HEK293T (cell line): Measurements from ENCODE around the gene DPH7.

Source experiments
- CTCF ChIA-PET: fragments of 350-600 bp; formaldehyde crosslinking; extraction: SDS; loops from one replicate; lab custom pipeline; 2021; ENCODE audit warnings: antibody characterized with exemption, inconsistent platforms; lab: Yijun Ruan, JAX
- POLR2A ChIA-PET: fragments of 350-600 bp; formaldehyde crosslinking; extraction: SDS; loops from one replicate; lab custom pipeline; 2020; ENCODE audit warnings: antibody characterized with exemption, inconsistent platforms; lab: Yijun Ruan, JAX
- DNase-seq: peaks from one replicate; pipeline ENCODE4 v3.0.0; 2012; ENCODE audit warnings: mixed read lengths; ENCODE audit errors: extremely low spot score
- ARNT ChIP-seq: fragments of 450-650 bp; IDR thresholded peaks from 2 replicates; pipeline ENCODE4 v1.6.1; 2017; ENCODE audit warnings: mild to moderate bottlenecking
- BHLHE40 ChIP-seq: fragments of 450-650 bp; IDR thresholded peaks from 2 replicates; pipeline ENCODE4 v1.6.1; 2016; ENCODE audit warnings: mild to moderate bottlenecking, moderate library complexity, borderline replicate concordance
- CTBP1 ChIP-seq: fragments of 450-650 bp; IDR thresholded peaks from 2 replicates; pipeline ENCODE4 v1.6.1; 2016; ENCODE audit warnings: borderline replicate concordance
- ELF4 ChIP-seq: fragments of 450-650 bp; IDR thresholded peaks from 2 replicates; pipeline ENCODE4 v1.6.1; 2017; ENCODE audit warnings: antibody characterized with exemption
- FOXA1 ChIP-seq: fragments of 450-650 bp; IDR thresholded peaks from 2 replicates; pipeline ENCODE4 v1.6.1; 2016; ENCODE audit warnings: mild to moderate bottlenecking
- FOXK2 ChIP-seq: fragments of 450-650 bp; IDR thresholded peaks from 2 replicates; pipeline ENCODE4 v1.6.1; 2016; ENCODE audit warnings: mild to moderate bottlenecking
- FOXM1 ChIP-seq: fragments of 450-650 bp; IDR thresholded peaks from 2 replicates; pipeline ENCODE4 v1.6.1; 2017; ENCODE audit warnings: mild to moderate bottlenecking, borderline replicate concordance
- HDGF ChIP-seq: fragments of 450-650 bp; IDR thresholded peaks from 2 replicates; pipeline ENCODE4 v1.6.1; 2017; ENCODE audit warnings: antibody characterized with exemption, borderline replicate concordance
- L3MBTL2 ChIP-seq: fragments of 450-650 bp; conservative IDR thresholded peaks from 2 replicates; pipeline ENCODE4 v1.6.1; 2016; ENCODE audit warnings: mild to moderate bottlenecking
- LEF1 ChIP-seq: fragments of 450-650 bp; IDR thresholded peaks from 2 replicates; pipeline ENCODE4 v1.6.1; 2017; ENCODE audit warnings: mild to moderate bottlenecking, borderline replicate concordance
- NFRKB ChIP-seq: fragments of 450-650 bp; IDR thresholded peaks from 2 replicates; pipeline ENCODE4 v1.6.1; 2016; ENCODE audit warnings: mild to moderate bottlenecking, moderate library complexity
- SP1 ChIP-seq: fragments of 450-650 bp; IDR thresholded peaks from 2 replicates; pipeline ENCODE4 v1.6.1; 2017
- SUZ12 ChIP-seq: fragments of 450-650 bp; IDR thresholded peaks from 2 replicates; pipeline ENCODE4 v1.6.1; 2016; ENCODE audit warnings: mild to moderate bottlenecking
- TARDBP ChIP-seq: fragments of 450-650 bp; IDR thresholded peaks from 2 replicates; pipeline ENCODE4 v1.6.1; 2016
- ZNF384 ChIP-seq: fragments of 450-650 bp; IDR thresholded peaks from 2 replicates; pipeline ENCODE4 v1.6.1; 2016
- TF ChIP-seq, protein P1 (sequence below): fragments of 450-650 bp; IDR thresholded peaks from 2 replicates; pipeline ENCODE4 v1.6.1; 2016

The DPH7 gene

DNA sequence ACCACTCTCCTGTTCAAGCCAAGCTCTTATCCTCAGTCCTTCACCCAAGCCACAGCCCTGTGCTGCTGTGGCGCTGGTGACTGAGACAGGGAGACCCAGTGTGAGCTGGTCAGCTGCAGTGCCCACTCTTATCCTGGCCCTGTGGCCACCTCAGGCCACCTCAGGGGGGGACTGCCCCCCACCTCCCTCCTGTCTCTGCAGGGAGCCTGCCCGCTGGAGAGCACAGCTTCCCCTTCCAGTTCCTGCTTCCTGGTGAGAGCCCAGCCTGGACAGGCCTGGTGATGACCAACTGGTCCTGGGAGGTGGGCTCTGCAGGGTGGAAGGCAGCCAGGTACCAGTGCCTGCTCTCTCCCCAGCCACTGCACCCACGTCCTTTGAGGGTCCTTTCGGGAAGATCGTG is 34.5 kb upstream of the DPH7 start:
- POLR2A ChIA-PET: no interaction called here

DNA sequence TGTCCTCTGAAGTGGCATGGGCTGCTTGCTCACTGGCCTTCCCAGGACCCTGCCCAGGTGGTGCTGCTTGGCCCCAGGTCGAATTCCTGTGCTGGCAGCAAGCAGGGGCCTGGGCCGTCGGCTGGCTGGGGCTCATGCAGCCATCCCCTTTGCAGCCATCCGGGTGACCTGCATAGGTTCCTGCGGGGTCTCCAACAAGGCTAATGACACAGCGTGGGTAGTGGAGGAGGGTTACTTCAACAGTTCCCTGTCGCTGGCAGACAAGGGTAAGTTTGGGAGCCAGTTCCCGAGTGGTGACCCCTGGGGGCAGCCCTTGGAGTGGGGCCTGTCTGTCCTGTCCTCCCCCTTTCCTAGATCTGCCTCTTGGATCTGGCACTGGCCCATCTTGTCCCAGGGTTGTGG is 34.0 kb upstream of the DPH7 start:
- CTCF ChIA-PET: no interaction called here
- no peak for DNase-seq
- POLR2A ChIA-PET: no interaction called here
- TF ChIP-seq ARNT: no peak
- no peak for TF ChIP-seq BHLHE40
- TF ChIP-seq FOXA1: no peak
- TF ChIP-seq ELF4: no peak
- TF ChIP-seq CTBP1: no peak
- TF ChIP-seq ZNF384: no peak
- no peak for TF ChIP-seq TARDBP
- TF ChIP-seq FOXK2: no peak
- no peak for TF ChIP-seq HDGF
- no peak for TF ChIP-seq SP1
- TF ChIP-seq, protein P1, sequence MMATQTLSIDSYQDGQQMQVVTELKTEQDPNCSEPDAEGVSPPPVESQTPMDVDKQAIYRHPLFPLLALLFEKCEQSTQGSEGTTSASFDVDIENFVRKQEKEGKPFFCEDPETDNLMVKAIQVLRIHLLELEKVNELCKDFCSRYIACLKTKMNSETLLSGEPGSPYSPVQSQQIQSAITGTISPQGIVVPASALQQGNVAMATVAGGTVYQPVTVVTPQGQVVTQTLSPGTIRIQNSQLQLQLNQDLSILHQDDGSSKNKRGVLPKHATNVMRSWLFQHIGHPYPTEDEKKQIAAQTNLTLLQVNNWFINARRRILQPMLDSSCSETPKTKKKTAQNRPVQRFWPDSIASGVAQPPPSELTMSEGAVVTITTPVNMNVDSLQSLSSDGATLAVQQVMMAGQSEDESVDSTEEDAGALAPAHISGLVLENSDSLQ: no peak
- TF ChIP-seq SUZ12: no peak
- TF ChIP-seq LEF1: no peak
- TF ChIP-seq FOXM1: no peak
- TF ChIP-seq L3MBTL2: no peak
- TF ChIP-seq NFRKB: no peak

More for the DNA sequence above, 34.5 kb upstream of the DPH7 start:
- CTCF ChIA-PET: no interaction called here
- TF ChIP-seq ZNF384: no peak
- no peak for TF ChIP-seq CTBP1
- no peak for TF ChIP-seq FOXM1
- TF ChIP-seq SP1: no peak
- no peak for TF ChIP-seq ELF4
- TF ChIP-seq, protein P1: no peak
- no peak for TF ChIP-seq LEF1
- no peak for TF ChIP-seq L3MBTL2
- TF ChIP-seq NFRKB: no peak
- TF ChIP-seq FOXK2: no peak
- no peak for TF ChIP-seq HDGF
- TF ChIP-seq BHLHE40: no peak
- no peak for TF ChIP-seq ARNT
- TF ChIP-seq SUZ12: no peak
- no peak for TF ChIP-seq FOXA1
- TF ChIP-seq TARDBP: no peak
- no peak for DNase-seq

DNA sequence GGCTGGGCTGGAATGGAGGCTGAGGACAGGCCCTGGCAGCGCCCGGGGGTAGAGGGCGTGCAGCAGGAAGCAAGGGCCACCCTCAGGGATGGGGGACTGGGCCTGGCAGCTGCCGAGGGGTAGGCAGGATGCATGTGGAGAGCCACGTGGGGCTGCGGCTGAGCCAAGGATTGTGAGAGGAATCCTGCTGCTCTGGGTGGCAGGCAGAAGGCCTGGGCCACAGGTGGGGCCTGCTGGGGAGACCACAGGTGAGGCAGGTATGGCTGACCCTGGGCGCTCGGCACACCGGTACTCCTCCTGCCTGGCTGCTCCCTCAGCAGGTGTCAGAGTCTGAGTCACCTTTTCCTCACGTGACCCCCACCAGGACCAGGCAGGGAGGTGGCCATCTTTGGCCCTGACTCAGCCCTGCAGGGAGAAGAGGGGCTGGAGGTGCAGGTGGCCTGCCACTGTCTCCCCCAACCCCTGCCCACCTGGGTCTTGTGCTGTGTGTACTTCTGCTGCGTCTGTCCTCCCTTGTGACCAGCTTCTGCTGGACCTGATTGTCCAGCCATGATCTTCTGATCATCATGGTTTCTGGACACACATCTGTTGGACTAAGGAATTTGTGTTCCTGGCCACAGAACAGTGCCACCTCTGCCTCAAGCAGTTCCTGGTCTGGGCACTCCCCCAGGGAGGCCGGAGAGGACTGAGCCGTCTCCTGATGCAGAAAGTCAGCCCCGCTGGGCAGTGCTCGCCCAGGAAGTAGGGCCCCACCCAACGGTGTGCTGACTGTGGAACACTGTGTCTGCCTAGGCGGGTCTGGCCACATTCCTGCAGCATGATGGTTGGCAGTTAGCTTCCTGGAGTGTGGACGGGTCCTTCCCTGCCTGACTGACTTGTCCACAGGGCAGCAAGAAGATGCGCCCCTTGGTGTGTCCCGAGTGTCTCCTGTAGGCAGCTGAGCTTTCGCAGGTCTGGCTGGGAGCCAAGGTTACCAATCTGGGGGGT is 33.2 kb upstream of the DPH7 start:
- POLR2A ChIA-PET: no interaction called here
- no peak for TF ChIP-seq FOXK2
- no peak for TF ChIP-seq LEF1
- TF ChIP-seq, protein P1: no peak
- no peak for TF ChIP-seq NFRKB
- TF ChIP-seq BHLHE40: no peak
- no peak for TF ChIP-seq ARNT
- TF ChIP-seq TARDBP: no peak
- TF ChIP-seq ZNF384: no peak
- no peak for TF ChIP-seq FOXA1
- TF ChIP-seq HDGF: no peak
- no peak for TF ChIP-seq CTBP1
- TF ChIP-seq L3MBTL2: no peak
- no peak for TF ChIP-seq FOXM1
- no peak for TF ChIP-seq SUZ12
- TF ChIP-seq ELF4: no peak
- no peak for TF ChIP-seq SP1
- CTCF ChIA-PET: interaction anchor here (0.6 kb wide), 1 partner anchor 30 kb away, joined by 3 read pairs; no protein-coding TSS in a partner anchor
- no peak for DNase-seq

DNA sequence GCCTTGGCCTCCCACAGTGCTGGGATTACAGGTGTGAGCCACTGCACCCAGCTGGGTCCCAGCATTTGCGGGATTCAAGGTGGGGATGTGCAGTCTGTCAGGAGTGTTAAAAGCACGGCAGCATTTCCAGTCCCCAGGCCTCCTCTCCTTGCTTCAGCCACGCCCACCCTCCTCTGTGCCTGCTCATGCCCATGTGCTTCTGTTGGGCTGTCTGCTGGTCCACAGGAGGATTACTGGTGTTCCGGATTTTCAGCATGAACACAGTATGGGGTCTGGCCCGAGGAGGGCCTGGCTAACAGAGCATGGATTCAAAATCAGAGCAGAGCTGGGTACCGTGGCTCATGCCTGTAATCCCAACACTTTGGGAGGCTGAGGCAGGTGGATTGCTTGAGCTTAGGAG is 32.2 kb upstream of the DPH7 start:
- POLR2A ChIA-PET: interaction anchor here (1.3 kb wide), 1 partner anchor 8 kb away, joined by 3 read pairs; the partner anchor contains the start of gene EHMT1
- TF ChIP-seq, protein P1: no peak
- TF ChIP-seq FOXK2 (no peak), HDGF (no peak), SP1 (no peak), ARNT (no peak), ZNF384 (no peak), BHLHE40 (no peak), FOXA1 (no peak), NFRKB (no peak), SUZ12 (no peak), FOXM1 (no peak)
- CTCF ChIA-PET: interaction anchor here (0.6 kb wide), 1 partner anchor 29 kb away, joined by 3 read pairs; no protein-coding TSS in a partner anchor
- no peak for DNase-seq
